ENCODE data around the gene COQ3.
A peak's percentile ranks its signal among the peaks of the same experiment; 100 is the strongest.
"Not testable (repeated sequence)": the region's sequence is repeated elsewhere in the genome, so short reads cannot be mapped to it uniquely, and the experiment has no call there.

Gene COQ3

GRCh38 chr6:99378636-99379035, 15.4 kb downstream of the COQ3 start:
- no peak for DNase-seq

GRCh38 chr6:99369533-99369932, 24.5 kb downstream of the COQ3 start:
- DNase-seq, result no peak

- no peak for DNase-seq
These were observed 27.1 kb downstream of the COQ3 start for GRCh38 chr6:99366852-99367251.

GRCh38 chr6:99364026-99364425, 30.0 kb downstream of the COQ3 start:
- DNase-seq, result no peak

- no peak for DNase-seq
These were observed 31.2 kb downstream of the COQ3 start for GRCh38 chr6:99362678-99363268.

- no peak for DNase-seq
These were observed 34.2 kb downstream of the COQ3 start for GRCh38 chr6:99359800-99360199.

GRCh38 chr6:99356641-99357040, 37.4 kb downstream of the COQ3 start:
- DNase-seq, result no peak

GRCh38 chr6:99354983-99355382, 39.0 kb downstream of the COQ3 start:
- no peak for DNase-seq

GRCh38 chr6:99353126-99353525, 40.9 kb downstream of the COQ3 start:
- no peak for DNase-seq

- DNase-seq, result peak in 1 of 2 experiments; percentile 6
These were observed 43.4 kb downstream of the COQ3 start for GRCh38 chr6:99350573-99350972.

- peak; percentile 41 to 58 for DNase-seq
These were observed 44.5 kb downstream of the COQ3 start, which contains the start of gene FAXC for GRCh38 chr6:99349171-99350141. TSS of gene FAXC (minus strand) at chr6:99349674. CDS start at chr6:99349372, 302 bp downstream.

GRCh38 chr6:99348288-99349170, 45.5 kb downstream of the COQ3 start:
- peak in 1 of 2 experiments; percentile 40 for DNase-seq

GRCh38 chr6:99347804-99348203, 46.2 kb downstream of the COQ3 start:
- no peak for DNase-seq

GRCh38 chr6:99346595-99346994, 47.4 kb downstream of the COQ3 start:
- no peak for DNase-seq

- DNase-seq, result no peak
These were observed 48.8 kb downstream of the COQ3 start for GRCh38 chr6:99345164-99345563.

- DNase-seq, result no peak
These were observed 49.7 kb downstream of the COQ3 start for GRCh38 chr6:99344289-99344688.

- DNase-seq, result no peak
These were observed 52.0 kb downstream of the COQ3 start for GRCh38 chr6:99341862-99342455.

- DNase-seq, result no peak
These were observed 55.8 kb downstream of the COQ3 start for GRCh38 chr6:99338188-99338587.

- DNase-seq, result not testable (repeated sequence)
These were observed 58.7 kb downstream of the COQ3 start for GRCh38 chr6:99335298-99335697.

- peak; percentile 31 to 61 for DNase-seq
These were observed 59.4 kb downstream of the COQ3 start for GRCh38 chr6:99334526-99335127.

- DNase-seq, result no peak
These were observed 60.9 kb downstream of the COQ3 start for GRCh38 chr6:99333068-99333467.

- DNase-seq, result no peak
These were observed 62.5 kb downstream of the COQ3 start for GRCh38 chr6:99331531-99331930.

All from NCI-H524 (cell line).